ENCODE measurements around the gene GPER1. TPM values are rescaled to one million over a fixed set of nuclear protein-coding genes. Genes with fewer than 3 reads are reported as not detected.

Gene GPER1
- total RNA-seq, 1 experiment from 2014 or later: 1.2 TPM

- TF ChIP-seq REST (IDR thresholded peaks at IDR 0.05; ENCODE audit: low read depth) (no peak), EZH2 (IDR thresholded peaks at IDR 0.05) (no peak)
Measured at GRCh38 chr7:1049006-1049741, 38.7 kb upstream of the GPER1 start (continued).

GRCh38 chr7:1049801-1050200 lies 38.1 kb upstream of the GPER1 start:
- H3K27me3 ChIP-seq (ENCODE audit: insufficient read depth, low read length): no peaks in the 10 kb centered on the region
- CTCF ChIA-PET: no interaction called here
- RAD21 ChIA-PET (ENCODE audit: low non-redundant PET in 1 of 2, low total read pairs in 2 of 2, uncharacterized antibody in 2 of 2, unreplicated experiment in 2 of 2): no interaction called here
- no peaks in the 10 kb centered on the region for H3K9me3 ChIP-seq (ENCODE audit: control insufficient read depth in 1 of 2, insufficient read depth in 1 of 2, low read depth in 1 of 2, low read length in 2 of 2)
- H4K20me1 ChIP-seq (ENCODE audit: insufficient read depth): no peaks in the 10 kb centered on the region
- POLR2A ChIA-PET: no interaction called here
- H3K27ac ChIP-seq (ENCODE audit: low read depth, low read length): no peak overlapping the region
- no TSS peak for BruUV-seq (replicated peaks)
- intact Hi-C loops (cut with micrococcal nuclease): no loop called here
- no peak overlapping the region for H2AFZ ChIP-seq (ENCODE audit: low read depth, low read length, poor library complexity, severe bottlenecking)
- H3K9ac ChIP-seq (ENCODE audit: low read length): no peak overlapping the region
- no peak for TF ChIP-seq ZNF274 (IDR thresholded peaks at IDR 0.05; ENCODE audit: low read depth, low read length)
- TF ChIP-seq SP1 (IDR thresholded peaks at IDR 0.05; ENCODE audit: low read depth): no peak
- TF ChIP-seq EZH2 (IDR thresholded peaks at IDR 0.05): no peak
- TF ChIP-seq CEBPB (IDR thresholded peaks at IDR 0.05; ENCODE audit: low read depth): no peak
- no peak for TF ChIP-seq SRF (IDR thresholded peaks at IDR 0.05; ENCODE audit: low read depth)
- TF ChIP-seq POLR2A (IDR thresholded peaks at IDR 0.05; ENCODE audit: borderline replicate concordance, extremely low read depth, insufficient read depth, insufficient read length): no peak
- TF ChIP-seq CBX3 (IDR thresholded peaks at IDR 0.05; ENCODE audit: low read depth): no peak
- TF ChIP-seq SIN3A (IDR thresholded peaks at IDR 0.05; ENCODE audit: low read depth): no peak
- TF ChIP-seq CTCF (IDR thresholded peaks at IDR 0.05 in 2 of 3, conservative IDR thresholded peaks at IDR 0.05 in 1 of 3; ENCODE audit: borderline replicate concordance in 1 of 3, insufficient read depth in 1 of 3, low read depth in 2 of 3, low read length in 2 of 3): no peak
- H3K36me3 ChIP-seq (ENCODE audit: control insufficient read depth in 1 of 2, insufficient read depth in 2 of 2, low read length in 2 of 2): no peaks in the 10 kb centered on the region
- H3K4me2 ChIP-seq (ENCODE audit: low read length): no peak overlapping the region
- H3K4me3 ChIP-seq (replicated peaks in 1 of 2; ENCODE audit: low read depth in 1 of 2, low read length in 2 of 2): no peak overlapping the region
- H3K9me2 ChIP-seq (ENCODE audit: insufficient read depth): no peaks in the 10 kb centered on the region
- DNase-seq (ENCODE audit: low read depth, low spot score) (no peak), ATAC-seq (no peak)
- peaks cover 6% of the 10 kb centered on the region; the same call in 1 of the 2 replicates for H3K79me2 ChIP-seq (ENCODE audit: insufficient read depth, low read length)
- H3K4me1 ChIP-seq (ENCODE audit: control insufficient read depth in 1 of 2, insufficient read depth in 2 of 2, low read length in 2 of 2): peaks cover 4 to 7% of the 10 kb centered on the region in 2 experiments; a peak in 3 of 4 replicates
